A549 (cell line): ENCODE data around the gene RACGAP1.
A peak's percentile ranks its signal among the peaks of the same experiment; 100 is the strongest.

Experiments used
- CTCF ChIP-seq: fragments of >200 bp; sonication (Bioruptor Twin); formaldehyde crosslinking; IDR thresholded peaks from 3 replicates; pipeline ENCODE4 v1.5.1; 2016
- EP300 ChIP-seq, 2 experiments: fragments of >200 bp; sonication (Bioruptor Twin); formaldehyde crosslinking; IDR thresholded peaks; 2 replicates in 1 of 2; 3 replicates in 1 of 2; pipeline ENCODE4 v1.6.1; 2016 to 2017
- HES2 ChIP-seq: fragments of >200 bp; sonication (Bioruptor Twin); formaldehyde crosslinking; IDR thresholded peaks from 2 replicates; pipeline ENCODE4 v1.6.1; 2016
- HMGXB4 ChIP-seq: fragments of 250-450 bp; sonication (Bioruptor Pico); IDR thresholded peaks from 2 replicates; pipeline ENCODE4 v1.5.0; 2021; ENCODE audit warnings: mild to moderate bottlenecking, moderate library complexity, borderline replicate concordance
- KDM1A ChIP-seq: fragments of 200-600 bp; sonication (generic); IDR thresholded peaks from 2 replicates; pipeline ENCODE4 v1.6.1; 2016; ENCODE audit warnings: low read depth, mild to moderate bottlenecking
- POLR2A ChIP-seq: IDR thresholded peaks from 2 replicates; pipeline ENCODE4 v1.6.1; 2012; ENCODE audit warnings: mild to moderate bottlenecking, low read length
- POLR2AphosphoS2 ChIP-seq: conservative IDR thresholded peaks from 2 replicates; pipeline ENCODE4 v1.6.1; 2012; ENCODE audit warnings: low read length, improper control_type of control experiment, inconsistent platforms
- RAD21 ChIP-seq, 2 experiments: fragments of >200 bp in 1 of 2; sonication (Bioruptor Twin) in 1 of 2; formaldehyde crosslinking in 1 of 2; IDR thresholded peaks in 1 of 2; conservative IDR thresholded peaks in 1 of 2; 2 replicates in 1 of 2; 3 replicates in 1 of 2; pipeline ENCODE4 v1.6.1; 2012 to 2018; ENCODE audit warnings: inconsistent platforms in 1 of 2
- SMC3 ChIP-seq: fragments of >200 bp; sonication (Bioruptor Twin); formaldehyde crosslinking; IDR thresholded peaks from 3 replicates; pipeline ENCODE4 v1.6.1; 2018; ENCODE audit warnings: inconsistent platforms
- USF2 ChIP-seq: fragments of 450-650 bp; IDR thresholded peaks from 2 replicates; pipeline ENCODE4 v1.6.1; 2014; ENCODE audit warnings: antibody characterized with exemption

- TF ChIP-seq EP300 (IDR thresholded peaks at IDR 0.05): no peak
- no peak for TF ChIP-seq CTCF
- peak; percentile 74 for TF ChIP-seq USF2
- TF ChIP-seq SMC3: no peak
- TF ChIP-seq POLR2A: no peak; the same call in 1 of the 2 replicates
- TF ChIP-seq HES2: no peak
- no peak for TF ChIP-seq RAD21 (conservative IDR thresholded peaks at IDR 0.05 in 1 of 2, IDR thresholded peaks at IDR 0.05 in 1 of 2)
- no peak for TF ChIP-seq HMGXB4 (CRISPR knock-in tag)
- no peak for TF ChIP-seq POLR2AphosphoS2
- no peak for TF ChIP-seq KDM1A
These were observed at the start of gene RACGAP1 for GRCh38 chr12:50025187-50026059.
